GM18858 (cell line): ENCODE measurements around the gene ADCY5.

Experiments used
- ATAC-seq: cut with Tn5 transposase; IDR thresholded peaks from one replicate; pipeline ENCODE4 v1.9.1; 2021; ENCODE audit not compliant: unreplicated experiment

ADCY5 gene

DNA sequence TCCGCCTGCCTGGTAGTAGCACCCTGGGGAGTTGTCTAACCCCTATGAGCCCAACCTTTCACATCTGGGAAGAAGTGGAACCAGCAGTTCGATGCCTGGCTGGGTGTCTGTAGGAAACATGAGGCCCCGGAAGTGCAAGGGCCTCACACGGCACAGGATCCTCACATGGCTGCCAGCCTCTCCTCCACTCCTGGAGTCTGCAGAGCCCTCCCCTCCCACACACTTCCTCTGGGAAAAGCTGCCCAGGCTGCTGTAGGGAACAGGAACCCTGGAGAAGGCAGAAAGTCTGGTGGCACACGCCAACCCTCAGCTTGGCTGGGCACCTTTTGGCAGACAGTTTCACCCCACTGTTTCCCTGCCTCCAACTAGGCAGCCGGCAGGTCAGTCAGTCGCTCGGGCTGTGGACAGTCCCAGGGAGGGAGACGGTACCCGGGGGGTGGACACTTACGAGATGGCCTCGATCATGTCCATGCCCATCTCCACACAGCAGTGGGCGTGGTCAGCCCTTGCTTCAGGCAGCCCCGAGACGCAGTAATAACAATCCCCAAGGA, 118.4 kb downstream of the ADCY5 start:
- no peak for ATAC-seq

DNA sequence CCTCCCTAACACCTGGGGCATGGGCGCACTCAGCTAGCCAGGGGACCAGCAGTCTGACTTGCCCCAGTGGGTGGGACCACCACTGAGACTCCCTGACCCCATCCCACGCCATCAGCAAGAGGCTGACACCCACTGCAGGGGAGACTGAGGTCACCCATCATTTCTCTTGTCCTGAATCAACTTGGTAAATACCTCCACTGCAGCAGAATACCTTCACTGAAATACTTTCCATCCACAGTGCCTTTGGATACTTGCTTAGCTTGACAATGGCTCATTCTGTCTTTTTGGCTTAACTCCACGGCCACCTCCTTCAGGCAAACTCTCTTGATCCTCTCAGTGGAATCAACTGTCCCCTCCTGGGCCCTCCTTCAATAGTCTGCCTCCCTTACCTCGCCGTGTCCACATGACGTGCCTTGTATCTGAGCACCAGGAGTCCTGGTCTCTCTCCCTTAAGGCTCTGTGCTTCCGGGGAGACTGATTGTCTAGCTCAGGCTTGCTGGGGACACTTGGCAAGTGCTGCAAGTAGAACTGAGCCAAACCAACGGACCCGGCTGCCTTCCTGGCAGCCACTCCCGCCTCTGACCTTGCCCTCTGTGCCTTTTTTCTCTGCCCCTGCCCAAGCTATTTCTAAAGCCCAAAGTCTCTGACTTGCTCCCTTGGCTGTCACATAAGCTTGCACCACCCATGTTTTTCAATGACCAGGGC, 119.1 kb downstream of the ADCY5 start:
- ATAC-seq = no peak

DNA sequence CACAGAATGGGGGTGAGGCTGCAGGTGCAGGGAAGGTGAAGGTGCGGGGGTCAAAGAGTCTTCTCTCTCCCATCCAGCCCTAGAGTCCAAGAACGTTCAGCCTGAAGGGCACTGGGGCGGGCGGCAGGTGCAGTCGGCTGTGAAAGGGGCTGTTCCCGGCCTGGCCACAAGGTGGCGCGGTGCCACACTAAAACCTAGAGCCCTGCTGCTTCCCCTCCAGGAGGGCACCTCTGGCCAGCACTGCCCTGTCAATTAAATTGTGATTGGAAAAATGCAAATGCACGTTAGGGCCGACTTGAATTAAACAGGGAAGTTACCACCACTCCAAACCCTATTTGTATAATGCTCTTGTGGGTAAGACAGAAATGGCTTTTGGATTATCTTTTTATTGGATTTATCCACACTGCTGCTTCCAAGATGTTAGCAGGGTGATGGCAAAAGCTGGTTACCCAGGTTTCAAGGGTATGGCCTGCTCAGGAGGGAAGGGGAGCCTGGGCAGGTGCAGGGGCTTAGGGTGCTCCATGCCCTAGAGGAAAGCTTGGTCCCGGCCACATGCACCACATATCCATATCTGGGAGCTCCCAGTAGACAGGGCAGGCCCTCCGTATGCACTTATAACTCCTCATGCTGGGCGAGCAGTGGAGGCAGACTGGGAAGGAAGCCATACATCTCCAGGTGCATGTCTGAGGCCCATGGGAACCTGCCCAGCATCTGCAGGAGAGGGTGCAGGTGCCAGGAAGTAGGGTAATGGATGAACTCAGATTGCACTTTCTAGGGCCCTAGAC, 119.8 kb downstream of the ADCY5 start:
- no peak for ATAC-seq

DNA sequence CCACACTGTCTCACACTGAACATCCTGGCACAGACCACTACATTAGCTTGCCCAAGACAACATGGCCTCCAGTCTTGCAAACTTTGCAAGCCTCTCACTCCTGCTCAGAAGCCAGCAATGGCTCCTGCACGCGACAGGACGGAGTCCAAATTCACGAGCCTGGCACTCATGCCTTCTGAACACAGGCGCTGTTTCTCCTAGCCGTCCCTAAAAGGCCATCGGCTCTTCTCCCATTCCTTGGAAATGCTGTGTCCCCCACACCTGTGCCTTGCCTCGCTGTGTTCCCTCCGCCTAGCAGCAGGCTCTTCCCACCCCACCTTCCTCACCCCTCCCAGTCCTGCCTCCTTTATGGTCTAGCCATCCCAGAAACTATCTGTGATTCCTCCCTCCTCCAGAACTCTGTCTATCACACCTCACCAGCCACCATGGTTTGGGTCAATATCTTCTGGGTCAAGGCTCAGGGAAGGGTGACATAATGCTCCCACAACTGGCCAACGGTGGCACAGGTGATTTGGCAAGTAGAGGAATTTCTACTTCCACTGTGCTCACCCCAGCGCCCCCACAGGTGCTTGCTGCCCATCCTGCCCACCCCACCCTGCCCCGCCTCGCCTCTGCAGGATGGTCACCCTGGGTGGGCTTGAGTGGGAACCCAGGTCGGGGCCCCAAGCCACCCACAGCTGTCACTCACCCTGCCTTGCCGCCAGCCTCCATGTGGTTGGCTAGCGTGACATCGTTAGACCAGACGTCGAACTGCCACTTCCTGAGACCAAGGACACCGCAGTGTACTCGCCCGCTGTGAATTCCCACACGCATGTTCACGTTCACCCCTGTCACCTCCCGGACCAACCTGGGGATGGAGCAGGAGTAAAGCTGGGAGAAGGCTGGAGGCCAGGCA, 120.7 kb downstream of the ADCY5 start:
- ATAC-seq = no peak

DNA sequence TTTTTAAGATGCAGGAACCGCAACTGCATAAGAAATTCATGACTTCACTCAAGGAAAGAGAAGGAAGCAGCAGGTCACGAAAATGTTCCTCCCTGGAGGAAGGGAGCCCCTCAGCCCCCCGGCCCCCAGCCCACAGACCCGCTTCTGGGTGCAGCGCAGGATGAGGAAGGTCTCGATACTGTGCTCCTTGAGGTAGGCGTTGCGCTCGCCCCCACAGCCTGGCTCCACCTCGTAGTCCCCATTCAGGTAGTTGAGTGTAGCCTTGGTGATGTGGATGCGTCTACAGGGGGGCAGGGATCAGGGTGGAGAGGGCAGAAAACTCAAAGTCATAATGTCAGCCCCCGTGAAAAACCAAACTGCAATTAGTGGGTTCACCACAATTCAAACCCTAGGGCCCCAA, 121.4 kb downstream of the ADCY5 start:
- no peak for ATAC-seq

DNA sequence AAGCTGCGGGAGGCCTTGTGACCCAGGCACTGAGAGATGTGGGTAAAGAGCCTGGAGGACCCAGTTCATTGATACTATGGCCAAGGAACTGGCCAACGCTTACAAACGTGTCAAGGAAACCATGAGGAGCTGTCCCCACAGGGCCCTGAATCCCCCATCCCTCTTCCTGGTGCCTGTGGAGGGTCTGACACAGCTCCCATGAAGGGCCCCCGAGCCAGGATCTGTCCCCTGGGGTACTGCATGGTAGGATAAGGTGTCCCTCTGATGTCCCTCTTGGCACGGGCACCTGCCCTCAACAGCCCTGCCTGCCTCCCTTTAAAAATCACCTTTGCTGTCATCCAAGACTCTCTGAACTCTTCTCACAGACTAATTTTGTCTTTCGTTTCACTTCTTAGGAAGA, 122.4 kb downstream of the ADCY5 start:
- ATAC-seq = no peak

DNA sequence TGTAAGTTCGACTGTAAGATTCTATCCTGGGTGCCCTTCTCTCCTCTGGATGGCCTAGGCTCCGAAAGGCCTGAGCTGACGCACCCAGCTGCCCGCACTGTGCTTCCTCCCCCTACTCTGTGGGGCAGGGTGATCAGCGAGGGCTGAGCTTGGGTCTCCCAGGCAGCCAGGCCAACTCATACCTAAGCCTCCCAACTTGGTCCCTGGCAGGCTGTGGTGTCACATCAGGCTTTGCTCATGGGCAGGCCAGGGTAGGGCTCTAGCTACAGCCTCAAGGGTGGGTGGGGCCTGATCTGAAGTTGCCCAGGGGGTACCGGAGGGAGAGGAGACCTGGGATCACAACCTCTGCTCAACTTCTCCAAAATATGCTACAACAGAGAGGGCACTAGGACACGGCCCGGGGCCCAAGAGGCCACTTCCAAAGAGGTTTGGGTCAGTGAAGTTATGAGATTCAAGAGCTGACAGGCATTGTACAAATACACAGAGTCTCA, 123.1 kb downstream of the ADCY5 start:
- no peak for ATAC-seq

DNA sequence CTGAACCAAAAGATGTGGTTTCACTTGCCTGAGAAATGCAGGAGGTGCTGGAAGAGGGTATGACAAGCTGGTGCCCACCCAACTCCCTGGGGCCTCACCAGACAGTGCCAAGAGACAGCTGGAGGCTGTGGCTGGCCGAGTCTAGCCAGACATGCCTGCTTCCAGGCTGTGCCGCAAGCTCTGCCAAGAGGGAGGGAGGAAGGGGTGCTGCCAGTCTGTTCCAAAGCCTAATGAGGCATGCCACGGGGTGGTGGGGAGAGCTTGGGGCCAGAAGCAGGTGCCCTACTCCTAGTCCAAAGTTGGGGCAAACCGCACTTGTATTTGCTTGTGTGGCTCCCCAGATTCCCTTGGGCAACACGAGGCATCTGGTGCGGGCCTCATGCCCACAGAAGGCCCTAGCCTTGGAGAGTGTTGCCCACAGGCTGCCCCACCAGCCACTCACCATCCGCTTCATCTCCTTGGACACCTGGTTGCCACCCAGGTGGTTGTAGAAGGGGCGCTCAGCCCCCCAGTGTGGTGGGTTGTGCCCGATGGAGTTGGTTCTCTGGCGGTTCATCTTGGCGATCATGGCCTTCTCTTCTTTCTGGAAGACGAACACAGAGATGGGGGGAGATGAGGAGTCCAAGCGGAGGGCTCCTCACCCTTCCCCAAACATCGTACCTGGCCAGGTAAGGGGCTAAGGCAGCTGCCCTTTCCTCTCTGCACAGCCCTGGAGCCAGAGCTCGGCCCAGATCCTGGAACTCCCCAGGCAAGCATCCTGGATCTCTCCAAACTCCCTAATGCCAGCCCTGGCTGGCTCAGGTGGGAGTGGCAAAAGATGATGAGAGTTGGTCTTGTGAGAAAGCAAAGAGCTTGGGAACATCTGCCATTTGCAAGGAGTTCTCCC, 123.8 kb downstream of the ADCY5 start:
- ATAC-seq = no peak

DNA sequence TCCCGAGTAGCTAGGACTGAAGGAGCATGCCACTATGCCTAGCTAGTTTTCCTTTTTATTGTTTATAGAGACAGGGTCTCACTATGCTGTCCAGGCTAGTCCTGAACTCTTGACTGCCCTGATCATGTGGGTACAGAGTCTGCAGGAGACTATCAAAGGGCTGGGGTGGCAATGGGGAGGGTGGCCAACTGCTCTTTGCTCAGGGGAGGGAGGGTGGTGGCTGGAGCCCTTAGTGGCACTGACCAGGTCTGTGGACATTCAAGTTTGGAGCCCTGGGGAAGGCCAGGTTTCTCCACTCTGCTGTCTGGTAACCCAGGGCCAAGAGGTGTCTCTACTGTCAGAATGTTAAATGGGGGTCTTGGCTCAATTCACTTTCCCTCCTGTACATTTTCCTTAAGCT, 125.1 kb downstream of the ADCY5 start:
- ATAC-seq = no peak

DNA sequence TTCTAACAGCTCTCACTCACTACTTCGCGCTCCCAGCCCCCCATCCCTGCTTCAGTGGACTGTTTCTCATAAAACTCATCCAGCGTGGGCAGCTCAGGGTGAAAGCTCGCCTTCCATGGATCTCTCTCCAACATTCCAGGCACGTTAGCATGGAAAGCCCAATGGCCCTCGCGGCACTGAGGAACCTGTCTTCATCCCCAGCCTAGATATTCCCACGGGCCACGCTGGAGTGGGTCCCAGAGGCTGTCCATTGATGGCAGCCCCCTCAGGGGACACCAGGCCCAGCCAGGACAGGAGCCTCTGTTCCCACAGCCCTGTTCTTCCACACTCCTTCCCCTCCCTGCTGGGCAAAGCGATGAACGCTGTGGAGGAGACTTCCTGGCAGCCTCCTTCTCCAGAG, 126.0 kb downstream of the ADCY5 start:
- ATAC-seq = no peak

DNA sequence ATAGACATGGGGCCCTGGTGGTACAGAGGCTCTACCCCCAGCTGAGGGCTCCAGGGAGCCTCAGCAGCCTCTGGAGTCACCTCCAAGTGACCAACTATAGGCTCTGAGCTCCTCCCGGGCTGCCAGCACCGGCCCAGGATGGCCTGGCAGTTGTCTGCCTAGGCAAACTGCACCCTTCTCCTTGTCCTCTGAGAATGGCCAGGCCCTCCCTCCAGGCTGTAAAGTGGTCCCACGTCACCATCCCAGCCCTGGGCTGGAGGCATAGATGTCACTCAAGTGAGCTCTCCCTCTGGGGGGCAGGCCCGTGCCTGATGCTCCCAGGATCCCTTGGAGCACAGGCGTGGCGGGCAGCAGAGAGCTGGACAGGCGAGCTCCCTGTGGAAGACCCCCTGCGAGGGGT, 127.1 kb downstream of the ADCY5 start:
- ATAC-seq = no peak

DNA sequence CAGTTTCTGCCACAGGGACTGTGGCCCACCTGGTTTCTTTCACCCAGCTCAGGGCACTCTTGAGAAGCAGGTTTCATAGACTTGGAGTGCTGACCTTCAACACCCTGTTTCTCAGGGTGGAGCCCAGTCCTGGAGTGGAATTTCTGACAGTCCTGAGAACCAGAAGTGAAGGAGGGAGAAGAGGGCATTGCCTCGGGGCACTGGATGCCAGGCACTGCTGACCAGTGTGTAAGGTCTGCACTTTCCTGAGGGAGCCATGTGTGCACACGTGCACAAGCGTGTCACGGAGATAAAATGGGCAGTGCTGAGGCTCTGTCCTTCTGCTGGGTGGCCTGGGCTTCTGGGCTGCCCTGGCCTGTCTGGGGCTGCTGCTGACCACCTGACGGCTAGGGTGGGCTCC, 128.7 kb downstream of the ADCY5 start:
- ATAC-seq = no peak

DNA sequence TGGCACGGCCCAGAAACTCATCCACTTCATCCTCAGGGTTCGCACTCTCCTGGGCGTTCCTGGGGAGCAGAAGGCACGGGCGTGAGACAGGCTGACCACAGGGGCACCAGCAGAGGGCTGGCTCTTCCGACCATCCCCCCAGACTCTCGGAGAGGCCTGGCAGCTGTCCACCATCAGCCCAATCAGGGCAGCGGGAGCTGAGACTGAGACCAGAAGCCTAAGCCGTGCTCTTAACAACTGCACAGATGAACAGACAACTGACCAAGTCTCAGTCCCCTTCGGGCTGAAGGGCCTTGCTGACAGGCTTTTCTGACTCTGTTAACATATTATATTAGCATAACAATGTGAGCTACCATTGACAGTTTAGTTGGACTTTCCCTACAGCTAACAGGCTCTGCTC, 129.1 kb downstream of the ADCY5 start:
- no peak for ATAC-seq

DNA sequence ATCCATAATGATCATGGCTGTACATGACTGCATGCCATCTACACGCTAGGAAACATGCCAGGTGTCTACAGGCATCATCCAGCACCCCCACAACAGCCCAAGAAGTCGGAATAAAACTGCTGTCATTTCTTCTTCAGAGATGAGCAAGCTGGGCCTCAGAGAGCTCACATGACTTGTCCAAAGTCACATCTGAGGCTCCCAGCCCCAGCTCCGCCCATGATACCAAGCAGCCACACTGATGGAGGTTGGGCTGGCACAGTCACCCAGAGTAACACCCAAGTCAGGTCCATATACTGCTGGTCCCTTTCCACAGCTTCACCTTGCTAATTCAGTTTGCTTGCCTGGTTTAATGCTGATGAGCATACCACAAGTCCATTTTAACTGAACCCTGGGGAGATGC, 130.5 kb downstream of the ADCY5 start:
- ATAC-seq = no peak

DNA sequence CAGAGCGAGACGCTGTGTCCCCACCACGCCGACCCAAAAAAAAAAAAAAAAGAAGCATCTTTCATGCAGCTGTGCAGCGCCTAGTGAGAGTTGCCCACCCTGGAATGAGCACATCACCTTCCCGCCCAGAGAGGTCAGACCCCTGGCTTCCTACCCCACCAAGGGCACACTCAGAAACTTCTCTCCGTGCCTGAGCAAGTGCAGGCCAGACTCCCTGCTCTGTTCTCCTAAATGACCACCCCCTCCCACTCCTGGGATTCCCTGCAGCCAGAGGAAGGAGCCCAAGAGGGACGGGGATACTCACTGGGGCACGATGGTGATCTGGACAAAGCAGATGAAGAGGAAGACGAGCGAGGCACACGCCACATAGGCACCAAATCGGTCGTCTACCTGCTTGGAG, 131.2 kb downstream of the ADCY5 start:
- ATAC-seq = no peak

DNA sequence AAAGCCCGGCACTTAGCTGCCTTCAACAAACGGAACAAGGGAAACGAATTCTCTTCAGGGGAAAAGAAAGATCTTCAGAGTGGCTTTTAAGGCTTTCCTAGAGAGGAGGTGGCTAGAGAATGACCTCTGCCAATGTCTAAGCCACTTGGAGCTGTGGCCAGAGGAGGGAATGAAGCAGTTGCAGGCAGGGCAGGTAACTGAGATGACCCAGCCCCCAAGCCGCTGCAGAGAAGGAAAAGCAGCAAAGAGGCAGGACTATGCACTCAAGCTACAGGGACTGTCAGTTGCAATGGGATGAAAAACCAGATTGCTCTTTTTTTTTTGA, 133.7 kb downstream of the ADCY5 start:
- ATAC-seq = no peak

DNA sequence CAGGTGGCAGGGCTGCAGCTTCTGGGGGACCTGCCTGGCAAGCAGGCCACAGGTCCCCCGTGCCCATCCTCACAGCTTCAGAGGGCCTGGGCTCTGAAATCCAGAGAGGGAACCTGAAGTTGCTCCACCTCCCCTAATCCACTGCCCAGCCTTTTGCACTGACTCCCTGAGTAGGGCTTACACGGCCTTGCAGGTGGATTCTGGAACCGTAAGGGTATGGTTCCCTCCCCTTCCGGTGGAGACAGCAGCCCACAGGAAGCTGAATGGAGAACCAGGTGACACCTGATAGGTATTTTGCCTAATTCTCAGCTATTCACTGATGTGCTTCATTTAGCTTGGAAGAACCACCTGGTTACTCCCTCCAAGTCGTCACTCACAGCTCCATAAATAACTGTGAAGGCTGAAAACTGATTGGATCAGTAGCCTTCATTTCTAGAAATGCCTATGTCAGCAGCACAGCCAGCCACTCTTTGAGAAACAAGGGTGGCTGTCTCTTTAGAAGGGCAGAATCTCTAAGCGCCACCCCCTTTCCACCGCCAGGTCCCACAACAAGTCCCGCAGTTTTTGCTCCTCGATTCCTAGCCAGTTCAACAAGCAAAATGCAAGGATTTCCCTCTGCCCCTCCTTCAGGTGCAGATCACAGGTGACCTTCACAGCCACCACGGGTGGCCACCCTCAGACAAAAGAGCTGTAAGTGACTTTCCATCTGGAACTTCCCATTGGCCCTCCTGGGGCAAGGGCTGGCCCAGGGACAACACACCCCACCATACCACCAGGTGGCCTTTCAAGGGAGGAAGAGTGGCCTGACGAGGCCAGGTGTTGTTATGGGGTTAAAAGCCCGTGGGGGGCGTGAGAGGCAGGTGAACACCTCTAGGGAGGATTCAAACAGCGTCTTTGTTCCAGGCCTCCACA, 134.3 kb downstream of the ADCY5 start:
- no peak for ATAC-seq

DNA sequence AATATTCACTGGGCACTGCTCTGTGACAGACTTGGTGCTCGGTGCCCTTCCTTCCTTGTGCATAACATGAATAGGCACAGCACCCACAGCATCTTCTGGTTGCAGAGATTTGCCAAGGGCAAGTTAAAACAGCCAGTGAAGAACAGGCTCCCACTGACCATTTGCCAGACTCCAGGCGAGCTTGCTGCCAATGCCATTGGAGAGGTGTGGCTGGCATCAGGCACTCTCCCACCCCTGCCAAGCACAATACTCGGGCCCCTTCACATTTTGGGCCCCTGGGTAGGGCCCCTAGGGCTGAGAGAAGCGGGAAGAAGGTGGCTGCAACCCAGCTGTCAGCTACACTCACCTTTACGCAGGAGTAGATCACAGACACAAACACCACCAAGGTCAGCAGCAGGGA, 135.0 kb downstream of the ADCY5 start:
- no peak for ATAC-seq
